Sigmoid colon (tissue), 7 donors: ENCODE measurements around the gene SLC38A2. TPM values are rescaled to one million over a fixed set of nuclear protein-coding genes. Genes with fewer than 3 reads are reported as not detected.

Experiments used
- DNase-seq: peaks from one replicate; pipeline ENCODE4 v3.0.0-alpha.2; 2019
- H3K27ac ChIP-seq, 4 donors: fragments of 200-600 bp; sonication (generic); one replicate each; pipeline ENCODE4 v1.5.1; 2016 to 2019; ENCODE audit warnings: mild to moderate bottlenecking in 1 of 4
- H3K27me3 ChIP-seq, 3 donors: fragments of 200-600 bp; sonication (generic); one replicate each; pipeline ENCODE4 v1.5.1; 2019; ENCODE audit warnings: mild to moderate bottlenecking in 1 of 3
- H3K36me3 ChIP-seq, 4 donors: fragments of 200-600 bp; sonication (generic); one replicate each; pipeline ENCODE4 v1.5.1; 2016 to 2019
- H3K4me1 ChIP-seq, 4 donors: fragments of 200-600 bp; sonication (generic); one replicate each; pipeline ENCODE4 v1.5.1; 2017 to 2019
- H3K4me3 ChIP-seq, 4 donors: fragments of 200-600 bp; sonication (generic); one replicate each; pipeline ENCODE4 v1.5.1; 2017 to 2019; ENCODE audit warnings: mild to moderate bottlenecking in 2 of 4, moderate library complexity in 1 of 4
- H3K9me3 ChIP-seq, 4 donors: fragments of 200-600 bp in 3 of 4; sonication (generic) in 3 of 4; one replicate each; pipeline versions ENCODE4 v1.5.1 to v1.6.1; 2013 to 2019
- CTCF ChIP-seq, 4 experiments: fragments of 450-650 bp in 3 of 4; fragments of 200-600 bp in 1 of 4; IDR thresholded peaks; one replicate each; pipeline ENCODE4 v1.5.1; 2016 to 2019; ENCODE audit warnings: antibody characterized with exemption in 4 of 4, mild to moderate bottlenecking in 3 of 4, moderate library complexity in 2 of 4
- EP300 ChIP-seq, 4 donors: sonication (generic); formaldehyde crosslinking; IDR thresholded peaks; one replicate each; pipeline ENCODE4 v1.6.1; 2017; ENCODE audit warnings: antibody characterized with exemption in 4 of 4
- POLR2A ChIP-seq, 2 donors: fragments of 450-650 bp; IDR thresholded peaks; one replicate each; pipeline ENCODE4 v1.6.1; 2016; ENCODE audit warnings: antibody characterized with exemption in 2 of 2, mild to moderate bottlenecking in 2 of 2, moderate library complexity in 2 of 2
- POLR2AphosphoS5 ChIP-seq, 4 donors: sonication (generic); formaldehyde crosslinking; IDR thresholded peaks; one replicate each; pipeline ENCODE4 v1.6.1; 2017; ENCODE audit warnings: antibody characterized with exemption in 4 of 4
- WGBS, 2 donors: extraction: QIAGEN DNeasy Blood & Tissue Kit; methylation state at CpG; one replicate each; pipeline ENCODE4 v1.1.7; 2013; 5-methylcytosine and 5-hydroxymethylcytosine counted together
- intact Hi-C: fragments of 100-400 bp; cut with DNase I; formaldehyde crosslinking; loops from one replicate; pipeline ENCODE4 v1.15.1; 2023
- polyA plus RNA-seq, 3 donors: library from polyadenylated mRNA; stranded (reverse); fragments of 200-250 nt; gene quantifications; one replicate each; pipeline ENCODE4 v1.2.3, GENCODE V29; 2013
- total RNA-seq, 4 donors: library from RNA; depleted of rRNA; stranded (reverse); fragments of >200 nt; gene quantifications; one replicate each; pipeline ENCODE4 v1.1.0, GENCODE V29; 2016
- donor health status: healthy with polysubstance abuse.
- donor health status: Bipolar disorder and iron deficiency.
- donor health status: healthy.

SLC38A2 gene
- total RNA-seq (100 to 1,000 TPM; 234 to 299 (median 263) TPM), polyA plus RNA-seq (10 to 100 TPM; 17.6 to 69.4 (median 19.2) TPM)

GRCh38 chr12:46372544-46373300, at the start of gene SLC38A2:
SLC38A2 (minus strand) TSS chr12:46372773; CDS start chr12:46371293, 1,480 bp downstream.
- H3K4me1 ChIP-seq: peaks cover 0 to 40% (median 33%) of the 10 kb centered on the region in 4 donors
- H3K9me3 ChIP-seq: no peaks in the 10 kb centered on the region
- intact Hi-C loops: loop anchor here (1.0 to 10.0 kb wide), 8 partner anchors 11 to 1148 kb away; partner anchors contain the start of genes SCAF11 and SLC38A1
- H3K27me3 ChIP-seq: no peaks in the 10 kb centered on the region
- peak within 1 kb of the TSS; percentile 64 to 98 (median 90) for H3K4me3 ChIP-seq
- peaks cover 19 to 35% (median 30%) of the 10 kb centered on the region in 4 donors for H3K36me3 ChIP-seq
- peak; percentile 99 for DNase-seq
- peak; percentile 99 to 100 (median 100) for TF ChIP-seq POLR2AphosphoS5 (IDR thresholded peaks at IDR 0.05)
- TF ChIP-seq EP300 (IDR thresholded peaks at IDR 0.05): no peak
- TF ChIP-seq POLR2A (IDR thresholded peaks at IDR 0.05): peak; percentile 100
- no peak for TF ChIP-seq CTCF (IDR thresholded peaks at IDR 0.05)
- peak within 1 kb of the TSS; percentile 95 to 99 (median 98) for H3K27ac ChIP-seq
- WGBS, 2 donors: 0% methylated on average over 48 of the region's 48 CpGs

GRCh38 chr12:46419675-46420074, 47.1 kb upstream of the SLC38A2 start:
- no peak overlapping the region for H3K27ac ChIP-seq
- H3K4me1 ChIP-seq: no peaks in the 10 kb centered on the region
- no peak for TF ChIP-seq POLR2A (IDR thresholded peaks at IDR 0.05)
- H3K27me3 ChIP-seq: no peaks in the 10 kb centered on the region
- intact Hi-C loops: no loop called here
- H3K9me3 ChIP-seq: no peaks in the 10 kb centered on the region
- H3K36me3 ChIP-seq: no peaks in the 10 kb centered on the region
- no peak overlapping the region for H3K4me3 ChIP-seq
- WGBS, 2 donors: 95 to 98% methylated on average over 1 of the region's 1 CpG
- no peak for DNase-seq

- Histone ChIP-seq H3K27ac (no peak overlapping the region), H3K4me3 (no peak overlapping the region), H3K4me1 (peaks cover 0 to 7% (median 2%) of the 10 kb centered on the region in 4 donors), H3K9me3 (no peaks in the 10 kb centered on the region), H3K36me3 (no peaks in the 10 kb centered on the region), H3K27me3 (no peaks in the 10 kb centered on the region)
- 92 to 94% methylated on average over 4 of the region's 4 CpGs for whole genome bisulfite sequencing, 2 donors
- TF ChIP-seq EP300 (IDR thresholded peaks at IDR 0.05) (no peak), CTCF (IDR thresholded peaks at IDR 0.05) (no peak), POLR2AphosphoS5 (IDR thresholded peaks at IDR 0.05) (no peak), POLR2A (IDR thresholded peaks at IDR 0.05) (no peak)
- intact Hi-C loops: no loop called here
- no peak for DNase-seq
Observed at GRCh38 chr12:46415552-46415951, 43.0 kb upstream of the SLC38A2 start.

GRCh38 chr12:46414591-46415268, 42.2 kb upstream of the SLC38A2 start:
- no peak overlapping the region for H3K4me3 ChIP-seq
- intact Hi-C loops: no loop called here
- TF ChIP-seq POLR2AphosphoS5 (IDR thresholded peaks at IDR 0.05) (no peak), CTCF (IDR thresholded peaks at IDR 0.05) (no peak)
- DNase-seq: no peak
- H3K27ac ChIP-seq: no peak overlapping the region
- peaks cover 0 to 7% (median 2%) of the 10 kb centered on the region in 4 donors for H3K4me1 ChIP-seq
- H3K36me3 ChIP-seq: no peaks in the 10 kb centered on the region
- H3K27me3 ChIP-seq: no peaks in the 10 kb centered on the region
- 84 to 90% methylated on average over 1 of the region's 1 CpG for WGBS, 2 donors
- H3K9me3 ChIP-seq: no peaks in the 10 kb centered on the region

- no peaks in the 10 kb centered on the region for H3K36me3 ChIP-seq
- no peak for TF ChIP-seq CTCF (IDR thresholded peaks at IDR 0.05)
- TF ChIP-seq POLR2A (IDR thresholded peaks at IDR 0.05): no peak
- no peak for TF ChIP-seq EP300 (IDR thresholded peaks at IDR 0.05)
- H3K27me3 ChIP-seq: no peaks in the 10 kb centered on the region
- WGBS, 2 donors: 13 to 42% methylated on average over 2 of the region's 2 CpGs
- no peak overlapping the region for H3K4me3 ChIP-seq
- intact Hi-C loops: no loop called here
- peaks cover 0 to 13% (median 2%) of the 10 kb centered on the region in 4 donors for H3K4me1 ChIP-seq
- no peak for DNase-seq
- H3K27ac ChIP-seq: no peak overlapping the region
- no peaks in the 10 kb centered on the region for H3K9me3 ChIP-seq
Observed at GRCh38 chr12:46413368-46413767, 40.8 kb upstream of the SLC38A2 start.
